Coronary artery (tissue), 2 donors: Measurements from ENCODE around the gene CTIF.

Source experiments
- DNase-seq: peaks from one replicate; pipeline ENCODE4 v3.0.0-alpha.2; 2017; ENCODE audit warnings: low spot score
- H3K27ac ChIP-seq, 2 donors: fragments of 200-600 bp; sonication (generic); one replicate each; pipeline ENCODE4 v1.5.1; 2016 to 2019
- H3K4me3 ChIP-seq: fragments of 200-600 bp; sonication (generic); 2 replicates; pipeline ENCODE4 v1.5.1; 2016; ENCODE audit warnings: mild to moderate bottlenecking, moderate library complexity
- CTCF ChIP-seq: fragments of 200-600 bp; sonication (generic); IDR thresholded peaks from one replicate; pipeline ENCODE4 v1.5.1; 2019; ENCODE audit warnings: antibody characterized with exemption

CTIF gene

DNA sequence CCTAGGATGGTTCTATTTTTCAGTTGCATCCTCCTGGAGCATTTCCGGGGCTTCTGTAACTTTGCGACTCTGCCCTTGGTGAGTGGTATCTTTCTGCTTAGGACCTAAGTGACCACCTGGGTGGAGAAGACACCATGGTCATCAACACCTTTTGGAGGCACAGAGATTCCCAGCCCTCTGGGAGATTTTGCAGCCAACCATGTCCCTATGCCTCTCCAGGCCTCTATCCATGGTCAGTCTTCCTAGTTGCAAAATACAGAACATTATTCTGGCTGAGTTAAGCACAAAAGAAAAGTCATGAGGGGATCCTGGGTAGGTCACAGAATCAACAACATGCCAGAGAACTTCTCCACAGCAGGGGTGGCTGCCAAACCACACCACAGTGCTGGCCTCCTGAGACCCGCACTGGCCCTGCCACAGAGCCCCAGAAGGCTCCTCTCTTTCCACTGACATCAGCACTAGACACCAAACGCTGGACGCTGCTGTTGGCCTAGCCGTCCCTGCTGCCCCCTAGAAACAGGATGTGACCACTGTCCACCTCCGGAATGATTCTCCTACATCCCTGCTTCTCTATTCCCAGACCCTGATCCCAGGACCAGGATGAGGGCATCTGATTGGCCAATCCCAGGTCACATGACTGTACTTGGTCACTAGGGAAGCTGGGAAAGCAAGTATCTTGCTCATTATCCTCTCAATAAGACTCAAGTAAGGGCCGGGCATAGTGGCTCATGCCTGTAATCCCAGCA is 364.2 kb downstream of the CTIF start:
- no peak for TF ChIP-seq CTCF

GRCh38 chr18:48904091-48904490 is 365.3 kb downstream of the CTIF start:
- DNase-seq = peak; percentile 50
- TF ChIP-seq CTCF = no peak
- H3K4me3 ChIP-seq = no peak overlapping the region
- peak overlapping the region; percentile 50 to 75 for H3K27ac ChIP-seq

More for the DNA sequence above, 364.2 kb downstream of the CTIF start:
- DNase-seq = peak; percentile 92
- no peak overlapping the region for H3K4me3 ChIP-seq
- peak overlapping the region; percentile 75 to 88 for H3K27ac ChIP-seq

- no peak for DNase-seq
- no peak for TF ChIP-seq CTCF
- H3K27ac ChIP-seq = no peak overlapping the region
- H3K4me3 ChIP-seq = no peak overlapping the region
Measured at GRCh38 chr18:48904847-48905394, 366.1 kb downstream of the CTIF start.

DNA sequence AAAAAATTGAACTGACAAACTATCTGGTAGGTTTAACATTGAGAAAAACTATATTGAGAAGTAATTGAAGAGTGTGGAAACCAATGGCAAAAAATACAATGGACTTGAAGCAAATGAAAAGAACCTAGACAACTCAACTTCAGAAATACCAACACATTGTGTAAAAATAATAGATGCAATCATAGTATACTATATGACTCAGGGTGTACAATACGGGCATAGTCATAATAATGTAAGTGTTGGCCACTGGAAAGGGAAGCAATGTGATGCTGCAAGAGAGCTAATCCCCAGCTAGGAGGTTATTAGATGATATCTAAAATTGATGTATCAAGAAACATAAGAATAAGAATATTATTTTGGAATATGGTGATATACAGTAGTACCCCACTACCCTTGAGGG is 366.7 kb downstream of the CTIF start:
- Histone ChIP-seq H3K4me3 (no peak overlapping the region), H3K27ac (no peak overlapping the region)
- DNase-seq = no peak
- TF ChIP-seq CTCF = no peak

- Histone ChIP-seq H3K4me3 (no peak overlapping the region), H3K27ac (no peak overlapping the region)
- TF ChIP-seq CTCF = no peak
- peak; percentile 16 for DNase-seq
Measured at GRCh38 chr18:48908916-48909315, 370.1 kb downstream of the CTIF start.

- Histone ChIP-seq H3K4me3 (no peak overlapping the region), H3K27ac (no peak overlapping the region)
- no peak for TF ChIP-seq CTCF
- DNase-seq = no peak
Measured at GRCh38 chr18:48909721-48910120, 370.9 kb downstream of the CTIF start.

DNA sequence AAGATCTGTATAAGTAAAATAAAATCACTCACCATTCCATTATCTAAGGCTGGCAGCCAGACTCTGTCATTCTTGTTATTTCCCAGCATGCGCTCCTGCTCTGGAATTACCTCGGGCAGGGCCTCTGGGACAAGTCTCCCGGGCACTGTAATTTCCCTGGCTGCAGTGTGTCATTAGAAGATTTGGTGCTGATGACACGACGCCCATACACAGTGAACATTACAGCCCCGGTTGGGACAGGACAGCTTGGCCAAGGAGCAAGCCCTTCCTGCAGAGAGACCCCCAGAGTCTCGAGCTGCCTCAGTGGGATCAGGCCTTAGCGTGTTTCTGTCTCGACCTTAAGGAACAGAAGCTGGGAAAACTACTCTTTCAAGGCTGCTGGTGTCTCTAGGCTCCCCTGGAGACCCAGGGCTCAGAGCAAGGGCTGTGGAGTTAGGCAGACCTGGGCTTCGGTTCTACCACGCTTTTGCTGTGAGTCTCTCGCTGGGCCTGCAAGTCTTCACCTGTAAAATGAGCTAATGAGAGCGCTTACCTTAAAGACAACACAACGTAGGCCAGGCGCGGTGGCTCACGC is 372.2 kb downstream of the CTIF start:
- Histone ChIP-seq H3K4me3 (no peak overlapping the region), H3K27ac (no peak overlapping the region)
- DNase-seq = peak; percentile 62
- no peak for TF ChIP-seq CTCF
